H1 (cell line): Measurements from ENCODE around the gene LHB. TPM values are rescaled to one million over a fixed set of nuclear protein-coding genes. Genes with fewer than 3 reads are reported as not detected.

Experiments
- CTCF ChIA-PET: fragments of 300-600 bp; sonication (Branson Sonifier 250); formaldehyde crosslinking; loops from one replicate; lab custom pipeline; 2021; ENCODE audit not compliant: partially characterized antibody; lab: Charles Lee
- POLR2A ChIA-PET: fragments of 300-600 bp; sonication (Branson Sonifier 250); formaldehyde crosslinking; loops from one replicate; lab custom pipeline; 2021; ENCODE audit warnings: inconsistent platforms; ENCODE audit not compliant: partially characterized antibody; lab: Charles Lee
- DNase-seq, 2 experiments: peaks; one replicate each; pipeline versions ENCODE4 v3.0.0 to v3.0.0-alpha.2; 2010 to 2022; ENCODE audit warnings: low spot score in 2 of 2, low read depth in 1 of 2, mixed read lengths in 1 of 2
- FAIRE-seq: peaks from 2 replicates; lab custom pipeline; 2011; peaks lifted over from hg19 to GRCh38; lab: Jason Lieb, UNC
- H2AFZ ChIP-seq: 2 replicates; pipeline ENCODE4 v1.8.1; 2012; ENCODE audit warnings: low read length, inconsistent platforms
- H2AK5ac ChIP-seq: 2 replicates; pipeline ENCODE4 v1.6.1; 2013; ENCODE audit warnings: low read depth, low read length
- H2BK120ac ChIP-seq: replicated peaks from 2 replicates; pipeline ENCODE3; 2013; ENCODE audit warnings: low read depth, low read length, inconsistent platforms
- H2BK12ac ChIP-seq: 2 replicates; pipeline ENCODE4 v1.6.1; 2013; ENCODE audit warnings: low read depth, low read length
- H2BK15ac ChIP-seq: 2 replicates; pipeline ENCODE4 v1.6.1; 2013; ENCODE audit warnings: low read length
- H2BK20ac ChIP-seq: 2 replicates; pipeline ENCODE4 v1.6.1; 2013; ENCODE audit warnings: low read length
- H2BK5ac ChIP-seq: 2 replicates; pipeline ENCODE4 v1.6.1; 2013; ENCODE audit warnings: low read depth, low read length
- H3K14ac ChIP-seq: 2 replicates; pipeline ENCODE4 v1.6.1; 2013; ENCODE audit warnings: inconsistent platforms; ENCODE audit not compliant: insufficient read length
- H3K18ac ChIP-seq: 2 replicates; pipeline ENCODE4 v1.6.1; 2013; ENCODE audit warnings: low read length; ENCODE audit errors: extremely low read depth
- H3K23ac ChIP-seq: 2 replicates; pipeline ENCODE4 v1.6.1; 2013; ENCODE audit warnings: inconsistent platforms; ENCODE audit not compliant: insufficient read length
- H3K23me2 ChIP-seq: 2 replicates; pipeline ENCODE4 v1.6.1; 2013; ENCODE audit warnings: low read depth, low read length
- H3K27ac ChIP-seq: 2 replicates; pipeline ENCODE4 v1.6.1; 2011; ENCODE audit warnings: low read depth, low read length, inconsistent platforms
- H3K27me3 ChIP-seq, 4 experiments: replicated peaks in 1 of 4; 1 replicate in 1 of 4; 2 replicates in 3 of 4; pipeline versions ENCODE4 v1.6.1 to v1.8.1; 2011 to 2013; ENCODE audit warnings: low read length in 3 of 4, mild to moderate bottlenecking in 3 of 4, inconsistent platforms in 2 of 4, mixed read lengths in 2 of 4, moderate library complexity in 1 of 4; ENCODE audit not compliant: control insufficient read depth in 3 of 4, insufficient read depth in 3 of 4; ENCODE audit errors: extremely low read depth in 1 of 4
- H3K36me3 ChIP-seq, 4 experiments: 2 replicates each; pipeline versions ENCODE4 v1.6.1 to v1.8.1; 2011 to 2013; ENCODE audit warnings: mild to moderate bottlenecking in 4 of 4, low read length in 3 of 4, moderate library complexity in 2 of 4, control low read depth in 1 of 4, inconsistent platforms in 1 of 4; ENCODE audit not compliant: insufficient read depth in 4 of 4, control insufficient read depth in 2 of 4
- H3K4ac ChIP-seq: replicated peaks from 2 replicates; pipeline ENCODE3; 2013; ENCODE audit warnings: low read length, low read depth, mixed read lengths, inconsistent platforms; ENCODE audit not compliant: insufficient read length
- H3K4me1 ChIP-seq, 4 experiments: replicated peaks in 1 of 4; 1 replicate in 1 of 4; 2 replicates in 3 of 4; pipeline versions ENCODE4 v1.6.1 to v1.8.1; 2011 to 2013; ENCODE audit warnings: low read length in 3 of 4, inconsistent platforms in 2 of 4, mixed read lengths in 1 of 4; ENCODE audit not compliant: insufficient read depth in 4 of 4, control insufficient read depth in 3 of 4
- H3K4me2 ChIP-seq, 2 experiments: 2 replicates each; pipeline versions ENCODE4 v1.6.1 to v1.8.1; 2011 to 2013; ENCODE audit warnings: low read depth in 2 of 2, low read length in 2 of 2, control low read depth in 1 of 2, inconsistent platforms in 1 of 2, mild to moderate bottlenecking in 1 of 2; ENCODE audit not compliant: insufficient read depth in 1 of 2
- H3K4me3 ChIP-seq, 4 experiments: fragments of 200-600, 300-600 bp in 1 of 4; sonication (generic), shearing (Covaris generic), sonication (Bioruptor Twin) in 1 of 4; 2 replicates each; pipeline versions ENCODE4 v1.5.1 to v1.8.1; 2011 to 2016; ENCODE audit warnings: low read length in 4 of 4, low read depth in 3 of 4, control low read depth in 2 of 4, inconsistent platforms in 2 of 4, mild to moderate bottlenecking in 2 of 4, mixed read lengths in 1 of 4, moderate library complexity in 1 of 4; ENCODE audit not compliant: insufficient read depth in 2 of 4; ENCODE audit errors: extremely low read depth in 1 of 4
- H3K56ac ChIP-seq: replicated peaks from 2 replicates; pipeline ENCODE3; 2013; ENCODE audit warnings: low read depth, mild to moderate bottlenecking, mixed read lengths, low read length, inconsistent platforms; ENCODE audit not compliant: insufficient read length
- H3K79me1 ChIP-seq: 2 replicates; pipeline ENCODE4 v1.6.1; 2013; ENCODE audit warnings: low read depth, low read length, control low read depth
- H3K79me2 ChIP-seq, 2 experiments: 2 replicates each; pipeline versions ENCODE4 v1.6.1 to v1.8.1; 2012 to 2013; ENCODE audit warnings: low read length in 2 of 2, mild to moderate bottlenecking in 2 of 2, inconsistent platforms in 1 of 2; ENCODE audit not compliant: insufficient read depth in 2 of 2, control insufficient read depth in 1 of 2
- H3K9ac ChIP-seq, 4 experiments: replicated peaks in 1 of 4; 1 replicate in 1 of 4; 2 replicates in 3 of 4; pipeline versions ENCODE4 v1.6.1 to v1.8.1; 2011 to 2013; ENCODE audit warnings: low read depth in 3 of 4, low read length in 3 of 4, control low read depth in 2 of 4, mild to moderate bottlenecking in 2 of 4, moderate library complexity in 2 of 4, inconsistent platforms in 1 of 4; ENCODE audit errors: extremely low read depth in 1 of 4
- H3K9me3 ChIP-seq, 2 experiments: 2 replicates each; pipeline versions ENCODE4 v1.6.1 to v1.8.1; 2012 to 2013; ENCODE audit warnings: mild to moderate bottlenecking in 2 of 2, moderate library complexity in 2 of 2, control low read depth in 1 of 2, inconsistent platforms in 1 of 2, low read depth in 1 of 2, low read length in 1 of 2, mixed read lengths in 1 of 2; ENCODE audit not compliant: insufficient read depth in 2 of 2
- H4K20me1 ChIP-seq, 2 experiments: replicated peaks in 1 of 2; 2 replicates each; pipeline versions ENCODE3 to v1.8.1; 2011 to 2013; ENCODE audit warnings: inconsistent platforms in 2 of 2, low read length in 2 of 2, mild to moderate bottlenecking in 1 of 2; ENCODE audit not compliant: insufficient read depth in 2 of 2, control insufficient read depth in 1 of 2
- H4K5ac ChIP-seq: 2 replicates; pipeline ENCODE4 v1.6.1; 2013; ENCODE audit warnings: low read length, low read depth, mixed read lengths, inconsistent platforms; ENCODE audit not compliant: insufficient read length
- H4K8ac ChIP-seq: 2 replicates; pipeline ENCODE4 v1.8.0; 2013; ENCODE audit warnings: mild to moderate bottlenecking, moderate library complexity, low read length, inconsistent platforms; ENCODE audit not compliant: insufficient read depth; ENCODE audit errors: extremely low read depth
- H4K91ac ChIP-seq: replicated peaks from 2 replicates; pipeline ENCODE3; 2013; ENCODE audit warnings: low read length, mixed read lengths, inconsistent platforms; ENCODE audit not compliant: insufficient read length
- BRCA1 ChIP-seq: IDR thresholded peaks from 2 replicates; pipeline ENCODE4 v1.6.1; 2012; ENCODE audit warnings: low read depth, low read length, improper control_type of control experiment
- CEBPB ChIP-seq: IDR thresholded peaks from 2 replicates; pipeline ENCODE4 v1.6.1; 2012; ENCODE audit warnings: low read depth, low read length
- CHD1 ChIP-seq: IDR thresholded peaks from 2 replicates; pipeline ENCODE4 v1.6.1; 2012; ENCODE audit warnings: low read depth, low read length, improper control_type of control experiment
- CREB1 ChIP-seq: IDR thresholded peaks from 2 replicates; pipeline ENCODE4 v1.6.1; 2012; ENCODE audit warnings: inconsistent platforms
- KDM4A ChIP-seq: IDR thresholded peaks from one replicate; pipeline ENCODE4 v1.7.1; 2012; ENCODE audit warnings: low read depth, mild to moderate bottlenecking, moderate library complexity, low read length, inconsistent platforms; ENCODE audit not compliant: severe bottlenecking
- MAFK ChIP-seq: IDR thresholded peaks from 2 replicates; pipeline ENCODE4 v1.6.1; 2012; ENCODE audit warnings: low read depth, mild to moderate bottlenecking, improper control_type of control experiment, low read length
- RNF2 ChIP-seq: fragments of 200-900, 300-1000 bp; sonication (generic); IDR thresholded peaks from 2 replicates; pipeline ENCODE4 v1.7.1; 2016; ENCODE audit warnings: borderline replicate concordance, low read depth, mild to moderate bottlenecking, antibody characterized with exemption, low read length; ENCODE audit not compliant: poor library complexity, severe bottlenecking; ENCODE audit errors: missing control alignments
- SIX5 ChIP-seq: IDR thresholded peaks from 2 replicates; pipeline ENCODE4 v1.6.1; 2011; ENCODE audit warnings: mild to moderate bottlenecking, low read depth, low read length
- SP1 ChIP-seq: IDR thresholded peaks from 2 replicates; pipeline ENCODE4 v1.6.1; 2011; ENCODE audit warnings: low read depth, low read length
- ZNF274 ChIP-seq: IDR thresholded peaks from 2 replicates; pipeline ENCODE4 v1.7.0; 2012; ENCODE audit warnings: low read length, borderline replicate concordance; ENCODE audit errors: extremely low read depth
- WGBS, 2 experiments: shearing (Covaris generic) in 1 of 2; methylation state at CpG; one replicate each; pipeline versions ENCODE4 v1.1.6 to v1.1.7; 2013 to 2015; ENCODE audit warnings: low lambda C conversion rate in 2 of 2, mixed read lengths in 2 of 2, inconsistent platforms in 1 of 2, low coverage in 1 of 2, missing lambda C conversion rate in 1 of 2; ENCODE audit not compliant: insufficient replicate concordance in 2 of 2, insufficient coverage in 1 of 2, insufficient read length in 1 of 2; ENCODE audit errors: extremely low coverage in 1 of 2, missing lambda C conversion rate in 1 of 2; 5-methylcytosine and 5-hydroxymethylcytosine counted together
- polyA plus RNA-seq, 7 experiments: library from polyadenylated mRNA; depleted of rRNA in 3 of 7; stranded (reverse) in 5 of 7; unstranded in 2 of 7; fragments of >200 nt in 5 of 7; fragments of 200-250 nt in 2 of 7; gene quantifications; 1 replicate in 5 of 7; 2 replicates in 1 of 7; 4 replicates in 1 of 7; pipeline versions ENCODE4 v1.2.1 to v1.2.3, GENCODE V29; 2011 to 2013; ENCODE audit warnings: missing spikeins in 2 of 7, mixed read lengths in 2 of 7
- total RNA-seq: library from RNA; stranded (reverse); fragmentation: NEBNext Ultra II Directional; extraction: Animal tissue kit (Norgen Biotek cat#: 25700); gene quantifications from 2 replicates; pipeline ENCODE4 v1.2.1, GENCODE V29; 2021

Gene LHB
- total and polyA plus RNA-seq, 2 of the 8 experiments (the other 6 are each of a cell fraction or from before 2014, with no cell fraction given) = 0.53 TPM; not detected in 1

- ChIA-PET POLR2A (interaction anchor here (1.3 to 1.7 kb wide), 3 partner anchors 16 to 110 kb away, joined by 4 to 11 read pairs (median 5); partner anchors contain the start of gene PPP1R15A), CTCF (interaction anchor here (0.6 to 3.3 kb wide), 4 partner anchors 10 to 294 kb away, joined by 3 to 13 read pairs (median 6); no protein-coding TSS in a partner anchor)
- Histone ChIP-seq H3K18ac (no peak overlapping the region), H3K9ac (no peak overlapping the region), H3K79me2 (no peaks in the 10 kb centered on the region), H2BK5ac (no peak overlapping the region), H4K91ac (no peak overlapping the region), H3K56ac (no peak overlapping the region), H2BK120ac (no peak overlapping the region), H3K4me1 (no peaks in the 10 kb centered on the region), H2BK15ac (no peak overlapping the region), H4K8ac (no peak overlapping the region), H2BK20ac (no peak overlapping the region), H3K36me3 (peaks cover 3 to 38% (median 5%) of the 10 kb centered on the region in 4 experiments; a peak in 6 of 8 replicates), H3K23me2 (no peaks in the 10 kb centered on the region), H4K20me1 (peaks cover 0 to 3% of the 10 kb centered on the region in 2 experiments), H3K9me3 (no peaks in the 10 kb centered on the region), H2AFZ (no peak overlapping the region), H3K14ac (no peak overlapping the region), H3K27ac (no peak overlapping the region), H3K4ac (no peak overlapping the region), H3K27me3 (no peaks in the 10 kb centered on the region), H3K79me1 (no peaks in the 10 kb centered on the region), H3K4me3 (no peak overlapping the region), H3K4me2 (no peak overlapping the region), H3K23ac (no peak overlapping the region), H4K5ac (no peak overlapping the region), H2AK5ac (no peak overlapping the region), H2BK12ac (no peak overlapping the region)
- 94% methylated on average over 8 of the region's 9 CpGs; no CpG with 5 or more reads in 1 of the 2 experiments for WGBS, 2 experiments
- no peak for DNase-seq
- FAIRE-seq = no peak
- TF ChIP-seq CREB1 = peak; percentile 44; the same call in 1 of the 2 replicates
- peak; percentile 96 for TF ChIP-seq SIX5
- TF ChIP-seq CHD1 = no peak
- TF ChIP-seq BRCA1 = no peak
- no peak for TF ChIP-seq MAFK
- no peak for TF ChIP-seq ZNF274
- TF ChIP-seq SP1 = no peak
- TF ChIP-seq RNF2 = no peak
- TF ChIP-seq CEBPB = peak; percentile 46
- TF ChIP-seq KDM4A = no peak
Measured at GRCh38 chr19:48982280-48982679, 34.6 kb downstream of the LHB start.
